ENCODE measurements around the gene ZNF362. TPM values are rescaled to one million over a fixed set of nuclear protein-coding genes. Genes with fewer than 3 reads are reported as not detected.
A peak's percentile ranks its signal among the peaks of the same experiment; 100 is the strongest.

The ZNF362 gene
- total and polyA plus RNA-seq, 4 donors, result 2.3 to 6.3 (median 5.4) TPM

- Histone ChIP-seq H3K9ac (ENCODE audit: low read depth in 1 of 2, low read length in 2 of 2) (peak overlapping the region in 1 of 2 donors; percentile 36), H3K36me3 (ENCODE audit: control insufficient read depth in 4 of 4, insufficient read depth in 3 of 4, low read depth in 1 of 4, low read length in 3 of 4) (no peaks in the 10 kb centered on the region), H3K4me3 (ENCODE audit: low read depth in 1 of 3, low read length in 3 of 3) (no peak overlapping the region), H3K27ac (ENCODE audit: low read depth in 1 of 2, low read length in 2 of 2) (peak overlapping the region; percentile 97 to 99), H3K27me3 (ENCODE audit: control insufficient read depth in 4 of 4, insufficient read depth in 4 of 4, low read length in 3 of 4) (no peaks in the 10 kb centered on the region), H3K9me3 (ENCODE audit: control insufficient read depth in 4 of 4, low read length in 3 of 4) (no peaks in the 10 kb centered on the region), H3K4me1 (ENCODE audit: control insufficient read depth in 4 of 4, insufficient read depth in 4 of 4, low read length in 3 of 4) (peaks cover 31 to 96% (median 74%) of the 10 kb centered on the region in 4 donors)
- TF ChIP-seq MAX (IDR thresholded peaks at IDR 0.05) (no peak), FOXA1 (IDR thresholded peaks at IDR 0.05) (no peak), TAF1 (conservative IDR thresholded peaks at IDR 0.05) (no peak), RXRA (IDR thresholded peaks at IDR 0.05) (peak in 1 of 2 donors; percentile 34), ZBTB33 (IDR thresholded peaks at IDR 0.05) (no peak), SP1 (IDR thresholded peaks at IDR 0.05) (no peak), HNF4A (conservative IDR thresholded peaks at IDR 0.05) (peak; percentile 4 to 46), YY1 (IDR thresholded peaks at IDR 0.05) (peak; percentile 17)
- WGBS, result 15% methylated on average over 5 of the region's 5 CpGs
- DNase-seq (ENCODE audit: low spot score), result no peak
Measured at GRCh38 chr1:33343539-33343938, 87.2 kb downstream of the ZNF362 start.

- H3K9ac ChIP-seq (ENCODE audit: low read depth in 1 of 2, low read length in 2 of 2), result peak overlapping the region in 1 of 2 donors; percentile 26
- 50% methylated on average over 2 of the region's 2 CpGs for WGBS
- peaks cover 23 to 82% (median 59%) of the 10 kb centered on the region in 4 donors for H3K4me1 ChIP-seq (ENCODE audit: control insufficient read depth in 4 of 4, insufficient read depth in 4 of 4, low read length in 3 of 4)
- H3K9me3 ChIP-seq (ENCODE audit: control insufficient read depth in 4 of 4, low read length in 3 of 4), result no peaks in the 10 kb centered on the region
- H3K4me3 ChIP-seq (ENCODE audit: low read depth in 1 of 3, low read length in 3 of 3), result no peak overlapping the region
- H3K27me3 ChIP-seq (ENCODE audit: control insufficient read depth in 4 of 4, insufficient read depth in 4 of 4, low read length in 3 of 4), result no peaks in the 10 kb centered on the region
- peak overlapping the region; percentile 97 to 99 for H3K27ac ChIP-seq (ENCODE audit: low read depth in 1 of 2, low read length in 2 of 2)
- TF ChIP-seq RXRA (IDR thresholded peaks at IDR 0.05), result no peak
- no peak for TF ChIP-seq TAF1 (conservative IDR thresholded peaks at IDR 0.05)
- no peak for TF ChIP-seq YY1 (IDR thresholded peaks at IDR 0.05)
- no peak for TF ChIP-seq HNF4A (conservative IDR thresholded peaks at IDR 0.05)
- no peak for TF ChIP-seq REST (IDR thresholded peaks at IDR 0.05)
- TF ChIP-seq EGR1 (IDR thresholded peaks at IDR 0.05; ENCODE audit: low read depth in 2 of 2), result no peak
- no peak for TF ChIP-seq CTCF (IDR thresholded peaks at IDR 0.05; ENCODE audit: low read depth, low read length, missing input control)
- TF ChIP-seq GABPA (IDR thresholded peaks at IDR 0.05 in 1 of 2, conservative IDR thresholded peaks at IDR 0.05 in 1 of 2), result no peak
- no peak for TF ChIP-seq ZBTB33 (IDR thresholded peaks at IDR 0.05)
- TF ChIP-seq JUND (IDR thresholded peaks at IDR 0.05), result no peak
- no peak for TF ChIP-seq FOXA1 (IDR thresholded peaks at IDR 0.05)
- TF ChIP-seq RAD21 (IDR thresholded peaks at IDR 0.05), result no peak
- no peak for TF ChIP-seq FOXA2 (IDR thresholded peaks at IDR 0.05)
- no peak for TF ChIP-seq SP1 (IDR thresholded peaks at IDR 0.05)
- TF ChIP-seq ATF3 (IDR thresholded peaks at IDR 0.05), result no peak
- TF ChIP-seq NR2F2 (IDR thresholded peaks at IDR 0.05), result no peak
- TF ChIP-seq MAX (IDR thresholded peaks at IDR 0.05), result no peak
- no peaks in the 10 kb centered on the region for H3K36me3 ChIP-seq (ENCODE audit: control insufficient read depth in 4 of 4, insufficient read depth in 3 of 4, low read depth in 1 of 4, low read length in 3 of 4)
- DNase-seq (ENCODE audit: low spot score), result no peak
Measured at GRCh38 chr1:33344896-33345560, 88.7 kb downstream of the ZNF362 start.

Measured in liver (tissue), 9 donors.